Lung microvascular endothelial cell (primary cell): ENCODE data around the gene ZNF423. TPM values are rescaled to one million over a fixed set of nuclear protein-coding genes. Genes with fewer than 3 reads are reported as not detected.

ENCODE experiments used
- DNase-seq, 2 donors: peaks; one replicate each; pipeline versions ENCODE4 v3.0.0 to v3.0.0-alpha.2; 2010; ENCODE audit warnings: low read depth in 2 of 2
- total RNA-seq: library from RNA; depleted of rRNA; stranded (reverse); fragments of >200 nt; gene quantifications from 2 replicates; pipeline ENCODE4 v1.2.1, GENCODE V29; 2014

Gene ZNF423
- total RNA-seq, 1 donor from 2014 or later, result 6.5 TPM

DNA sequence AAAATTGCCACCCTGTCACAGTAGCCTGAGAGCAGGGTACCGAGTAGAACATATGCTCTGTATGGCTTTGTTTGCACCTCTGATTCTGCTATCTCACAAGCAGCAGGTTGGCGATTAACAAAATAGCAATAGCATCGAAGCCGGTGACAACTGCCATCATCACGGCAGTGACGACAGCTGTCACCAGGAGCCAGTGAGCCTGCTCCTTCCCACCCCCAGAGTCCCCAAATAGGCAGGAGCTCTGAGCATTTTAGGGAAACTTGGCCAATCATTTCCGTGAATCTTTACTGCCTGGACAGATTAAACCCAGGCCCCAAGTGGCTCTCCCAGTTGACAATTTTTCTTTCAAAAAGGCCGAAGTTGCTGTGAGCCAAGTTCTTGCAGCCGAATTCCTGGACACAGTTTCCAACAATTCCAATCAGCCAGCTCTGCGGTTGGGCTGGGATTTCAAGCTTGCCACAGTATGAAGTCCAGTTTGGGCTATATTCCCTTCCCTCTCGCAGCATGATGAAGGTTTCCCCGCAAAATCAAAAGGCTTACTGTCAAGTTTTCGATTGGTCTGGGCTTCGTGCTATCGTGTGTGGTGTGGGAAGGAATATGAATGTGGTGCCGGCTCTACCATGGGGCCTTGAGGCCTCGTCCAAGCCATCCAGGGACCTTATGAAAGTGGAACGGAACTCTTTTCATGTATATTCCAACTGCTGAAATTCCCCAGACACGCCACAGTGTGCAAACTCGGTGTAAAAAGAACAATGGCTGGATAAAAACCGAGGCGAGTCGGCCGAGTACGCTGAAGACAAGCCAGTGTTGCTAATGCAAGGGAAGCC, 295.7 kb downstream of the ZNF423 start:
- DNase-seq, result no peak

DNA sequence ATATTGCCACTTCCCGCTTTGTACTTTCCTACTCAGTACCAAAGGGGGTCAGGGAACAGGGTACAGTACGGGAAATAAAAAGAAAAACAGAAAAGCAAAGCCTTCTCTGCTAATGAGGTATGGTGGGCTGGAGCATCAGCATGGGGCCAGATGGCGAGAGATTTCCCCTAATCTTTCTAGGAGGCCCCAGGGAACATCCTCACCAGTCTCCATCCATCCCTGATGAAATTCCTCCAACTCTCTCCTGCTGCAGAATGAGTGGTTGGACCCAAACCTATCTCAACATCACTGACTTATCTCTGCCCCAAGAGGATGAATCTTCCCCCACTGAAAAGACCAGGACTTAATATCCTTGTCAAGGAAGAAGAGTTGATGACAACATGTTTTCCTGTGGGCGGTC, 296.7 kb downstream of the ZNF423 start:
- no peak for DNase-seq

DNA sequence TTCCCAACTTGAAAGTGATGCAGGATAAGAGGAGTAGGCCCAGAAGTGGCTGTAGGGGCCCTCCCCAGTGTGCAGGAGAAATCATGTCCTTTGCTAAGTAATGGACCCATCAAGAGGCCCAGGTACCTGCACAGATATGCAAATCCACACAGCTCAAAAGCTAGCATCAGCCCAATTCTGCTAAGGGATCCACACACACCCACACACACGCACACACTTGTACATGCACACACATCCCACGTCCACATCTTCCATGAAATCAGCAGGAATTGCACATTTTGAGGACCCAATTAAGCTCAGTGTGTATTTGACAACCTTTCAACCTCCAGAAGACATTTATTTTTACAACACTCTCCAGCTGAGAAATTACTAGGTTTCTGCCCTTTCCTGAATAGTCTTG, 297.5 kb downstream of the ZNF423 start:
- DNase-seq, result no peak

DNA sequence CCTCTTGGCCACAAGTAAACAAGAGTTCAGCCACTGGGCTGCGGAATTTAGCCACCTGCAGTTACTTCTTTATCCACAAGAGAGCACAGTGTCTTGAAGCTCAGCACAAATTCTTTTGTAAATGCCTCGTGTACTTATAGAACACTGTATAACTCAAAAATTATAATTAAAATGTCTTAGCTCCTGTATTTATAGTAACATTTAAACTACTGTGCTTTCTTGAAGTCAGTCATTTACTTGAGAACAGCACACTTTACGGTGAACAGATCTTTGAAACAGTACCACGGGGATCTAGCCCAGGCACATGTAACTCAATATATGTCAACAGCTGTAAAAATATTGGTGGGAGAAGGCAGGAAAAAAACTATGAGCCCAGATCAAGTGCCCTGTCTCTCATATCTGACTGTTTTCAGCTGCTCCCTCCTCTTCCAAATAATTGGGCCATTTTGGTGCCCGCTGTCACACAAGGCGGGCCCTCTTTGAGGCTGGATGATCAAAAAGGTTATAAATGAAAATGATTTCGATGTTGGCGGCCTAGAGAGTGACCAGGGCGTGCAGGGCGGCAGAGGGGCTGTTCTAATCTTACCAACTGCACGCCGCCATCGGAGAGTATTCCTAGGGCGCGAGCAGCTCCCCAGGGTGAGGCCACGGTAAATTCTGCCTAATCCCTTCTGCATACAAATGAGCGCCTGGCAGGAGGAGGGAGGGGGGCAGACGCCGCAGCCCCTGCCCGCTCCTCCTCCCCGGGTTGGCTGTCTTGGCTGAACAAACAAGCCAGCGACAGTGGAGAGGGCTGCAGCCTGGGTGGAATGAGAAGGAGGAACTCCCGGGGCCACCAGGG, 299.1 kb downstream of the ZNF423 start:
- peak; percentile 29 to 41 for DNase-seq

DNA sequence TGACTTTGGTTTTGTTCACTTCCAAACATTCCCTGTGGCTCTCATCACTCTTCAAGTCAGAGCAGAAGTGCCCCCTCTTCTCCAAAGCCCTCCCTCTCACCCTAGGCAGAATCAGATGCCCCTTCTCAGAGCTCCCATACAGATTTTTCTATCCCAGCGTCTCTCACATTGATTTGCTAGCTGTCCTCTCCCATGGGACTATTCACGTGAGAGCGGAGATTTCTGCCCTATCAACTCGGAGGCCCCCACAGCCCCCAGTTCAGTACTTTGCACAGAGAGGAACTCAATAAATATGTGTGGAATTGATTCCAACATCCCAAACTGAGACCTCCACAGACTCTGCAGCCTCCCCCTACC, 299.7 kb downstream of the ZNF423 start:
- no peak for DNase-seq

DNA sequence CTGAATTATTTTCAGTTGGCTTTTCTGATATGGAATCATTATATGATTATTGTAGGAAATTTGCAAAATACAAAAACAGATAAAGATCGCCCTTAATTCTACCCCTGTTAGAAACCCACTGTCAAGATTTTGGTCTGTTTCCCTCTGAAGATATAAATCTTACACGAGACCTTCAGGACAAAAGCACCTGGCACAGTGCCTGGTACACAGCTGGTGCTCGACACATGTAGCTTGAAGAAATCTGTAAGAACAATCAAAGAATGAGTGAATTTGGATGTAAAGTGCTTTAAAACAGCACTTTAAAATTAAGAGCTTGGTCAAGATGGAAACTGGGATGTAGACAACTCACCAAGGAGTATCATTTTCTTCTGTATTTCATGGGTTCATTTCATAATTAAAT, 301.2 kb downstream of the ZNF423 start:
- no peak for DNase-seq

DNA sequence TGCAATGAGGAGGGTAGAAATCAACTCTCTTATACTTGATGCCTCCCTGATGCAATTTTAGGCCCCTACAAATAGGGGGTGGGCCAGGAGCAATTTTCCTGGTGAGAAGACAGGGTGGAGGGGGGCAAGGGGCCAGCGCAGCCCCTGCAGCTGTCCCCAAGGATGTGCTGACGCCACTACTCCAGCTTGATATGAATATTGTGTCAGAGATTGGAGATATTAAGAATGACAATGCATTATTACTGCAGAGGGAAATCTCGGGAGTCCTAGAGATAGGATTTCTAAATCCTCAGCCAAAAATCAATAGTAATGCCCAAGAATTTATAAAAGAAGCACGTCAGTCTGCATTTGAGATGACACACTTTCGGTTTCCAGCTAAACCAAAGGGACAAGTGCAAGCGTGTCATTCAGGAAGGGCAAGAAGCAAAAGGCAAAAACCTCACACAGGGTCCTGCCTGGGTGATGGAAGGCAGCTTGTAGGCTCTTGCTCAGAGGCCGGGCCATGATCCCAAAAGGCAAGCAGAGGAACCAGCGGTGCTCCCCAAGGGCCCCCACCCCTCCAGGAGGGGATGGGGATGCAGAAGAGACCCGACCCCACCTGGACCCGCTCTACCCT, 303.5 kb downstream of the ZNF423 start:
- DNase-seq, result no peak

DNA sequence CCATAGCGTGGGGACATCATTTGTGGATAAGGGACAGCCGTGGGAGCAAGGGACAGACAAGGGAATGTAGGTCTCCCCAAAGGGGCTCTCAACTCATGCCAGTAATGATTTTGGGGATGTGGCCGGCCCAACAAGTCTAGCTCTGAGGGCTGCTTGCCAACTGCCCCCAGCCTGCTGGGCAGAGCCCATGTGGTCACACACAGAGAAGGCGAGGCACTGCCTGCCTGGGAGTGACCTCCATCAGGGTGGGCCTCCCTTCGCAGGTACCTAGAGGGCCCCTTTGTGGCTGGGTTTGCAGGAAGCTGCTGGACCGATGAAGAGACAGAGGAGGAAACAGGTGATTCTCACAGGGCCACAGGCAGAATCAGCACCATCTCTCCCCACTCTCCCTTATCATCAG, 305.2 kb downstream of the ZNF423 start:
- no peak for DNase-seq

DNA sequence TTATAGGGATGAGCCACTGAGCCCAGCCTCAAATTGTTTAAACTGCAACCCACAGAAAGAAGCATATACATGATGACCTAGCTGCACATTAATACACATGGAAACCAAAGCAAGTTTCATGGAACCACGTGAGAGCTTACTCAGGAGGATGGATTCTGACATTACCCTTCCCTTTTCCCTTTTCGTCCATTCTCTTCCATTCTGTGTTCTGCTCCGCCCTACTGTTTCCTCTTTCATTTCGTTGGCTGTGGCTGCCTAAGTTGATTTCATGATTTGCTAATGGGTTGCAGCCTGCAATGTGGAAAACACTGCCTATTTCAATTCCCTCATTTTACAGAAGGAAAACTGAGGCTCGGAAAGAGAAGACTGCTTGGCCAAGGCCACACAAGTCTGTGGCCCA, 305.8 kb downstream of the ZNF423 start:
- no peak for DNase-seq

DNA sequence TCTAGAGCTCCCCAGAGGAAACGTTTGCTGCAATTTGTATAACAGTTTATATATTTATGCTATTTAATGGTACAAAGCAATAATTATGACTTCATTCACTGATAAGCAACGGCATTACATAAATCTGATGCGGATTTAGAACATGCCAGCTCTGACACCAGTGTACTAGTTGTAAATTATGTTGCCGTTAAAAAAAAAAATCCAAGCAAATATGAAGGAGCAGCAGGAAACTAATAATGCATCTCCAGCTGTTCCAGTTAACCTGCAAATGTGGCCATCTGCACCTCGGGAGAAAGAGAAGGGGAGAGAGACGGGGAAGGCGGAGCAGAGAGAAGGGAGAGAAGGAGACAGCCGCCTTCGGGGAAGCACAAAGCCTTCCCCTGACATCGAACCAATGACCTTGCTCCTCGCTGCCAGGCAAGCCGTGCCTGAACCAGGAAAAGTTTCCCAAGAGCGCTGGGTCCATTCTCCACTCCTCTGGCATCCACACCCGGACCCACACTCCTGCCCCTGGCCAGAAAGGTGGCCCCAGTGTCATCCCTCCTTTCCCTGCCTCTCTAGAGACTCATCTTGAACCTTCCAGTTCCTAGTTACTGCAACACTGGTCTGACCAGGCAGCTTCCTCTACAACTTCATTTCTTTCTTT, 307.5 kb downstream of the ZNF423 start:
- DNase-seq, result no peak

DNA sequence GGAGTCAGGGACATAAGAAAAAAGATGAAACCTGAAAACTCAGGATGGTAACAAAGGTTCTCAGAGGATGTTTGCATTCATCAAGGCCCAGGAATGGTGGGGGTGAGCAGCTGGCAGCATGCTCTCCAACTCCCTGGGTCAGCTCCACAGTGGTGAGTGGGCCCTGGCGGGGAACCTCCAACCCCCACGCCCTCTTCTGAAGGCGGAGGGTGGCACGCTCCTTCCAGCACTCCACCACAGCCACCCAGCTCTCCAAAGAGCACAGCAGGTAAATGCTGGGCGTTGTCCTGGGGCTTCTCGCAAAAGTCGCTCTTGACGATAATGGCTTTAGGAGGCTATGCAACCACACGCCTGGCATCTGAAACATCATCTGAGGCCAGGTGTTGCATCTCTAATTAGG, 308.5 kb downstream of the ZNF423 start:
- DNase-seq, result no peak

DNA sequence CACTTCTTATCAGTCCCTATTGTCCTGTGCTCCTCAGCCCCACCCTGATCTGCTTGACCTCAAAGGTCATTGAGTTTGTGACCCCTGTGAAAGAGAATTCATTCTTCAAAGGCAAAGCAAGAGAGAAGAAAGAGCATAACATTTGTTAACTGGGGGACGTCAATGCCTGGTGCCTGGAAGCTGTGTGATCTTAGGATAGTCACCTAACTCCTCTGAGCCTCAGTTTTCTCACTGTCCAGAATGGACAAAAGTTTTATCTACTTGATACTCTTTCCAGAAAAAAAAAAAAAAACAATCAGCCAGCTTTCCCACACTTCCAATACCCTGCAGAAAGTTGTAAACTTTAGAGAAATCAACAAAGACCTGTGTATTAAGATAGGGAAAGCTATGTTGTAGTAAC, 309.2 kb downstream of the ZNF423 start:
- DNase-seq, result no peak

DNA sequence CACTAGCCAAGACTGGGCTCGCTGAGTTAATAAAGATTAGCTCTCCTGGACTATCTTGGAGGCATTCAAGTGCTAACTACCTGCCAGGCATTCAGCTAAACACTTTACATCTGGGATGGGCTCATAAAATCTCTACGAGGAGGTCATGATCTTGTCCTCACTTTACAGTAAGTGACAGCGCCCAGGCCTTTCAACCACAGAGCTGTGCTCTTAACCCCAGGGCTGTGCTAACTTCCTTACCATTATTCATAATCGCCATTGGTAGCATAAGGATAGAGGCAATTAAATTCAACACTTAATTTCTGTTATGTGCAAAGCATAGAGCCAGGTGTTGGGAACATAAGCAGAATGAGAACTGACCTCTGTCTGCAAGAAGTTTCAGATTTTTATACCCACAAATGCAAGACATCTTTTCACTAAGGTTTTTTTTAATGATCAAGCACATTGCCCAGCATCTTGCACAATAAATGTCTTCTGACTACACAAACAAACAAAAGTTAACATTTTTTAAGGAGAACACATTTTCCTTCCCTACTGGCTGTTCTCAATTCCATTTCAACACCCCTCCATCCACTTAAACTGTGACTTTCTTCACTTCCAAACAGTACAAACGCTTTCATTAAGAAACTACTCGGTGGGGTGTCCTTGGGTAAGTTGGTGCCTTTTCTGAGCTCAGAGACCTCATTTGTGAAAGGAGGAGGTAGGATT, 310.0 kb downstream of the ZNF423 start:
- DNase-seq, result no peak

DNA sequence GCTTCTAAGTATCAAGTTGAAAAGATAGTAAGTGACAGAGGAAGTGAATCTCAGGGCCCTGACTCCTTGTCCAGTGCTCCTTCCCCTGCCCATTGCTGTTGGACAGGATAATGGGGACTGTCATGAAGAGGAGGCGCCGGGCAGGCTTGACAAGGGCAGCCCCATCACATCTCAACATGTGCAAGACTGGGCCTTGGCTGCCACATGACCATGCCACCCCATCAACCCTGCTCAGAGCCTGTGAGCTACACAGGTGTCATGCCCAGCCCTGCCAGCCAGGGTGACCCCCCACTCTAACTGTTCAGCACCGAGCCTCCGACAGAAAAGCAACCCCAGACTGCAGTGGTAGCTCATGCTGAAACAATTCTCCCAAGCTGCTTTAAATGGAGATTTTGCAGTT, 310.7 kb downstream of the ZNF423 start:
- no peak for DNase-seq

DNA sequence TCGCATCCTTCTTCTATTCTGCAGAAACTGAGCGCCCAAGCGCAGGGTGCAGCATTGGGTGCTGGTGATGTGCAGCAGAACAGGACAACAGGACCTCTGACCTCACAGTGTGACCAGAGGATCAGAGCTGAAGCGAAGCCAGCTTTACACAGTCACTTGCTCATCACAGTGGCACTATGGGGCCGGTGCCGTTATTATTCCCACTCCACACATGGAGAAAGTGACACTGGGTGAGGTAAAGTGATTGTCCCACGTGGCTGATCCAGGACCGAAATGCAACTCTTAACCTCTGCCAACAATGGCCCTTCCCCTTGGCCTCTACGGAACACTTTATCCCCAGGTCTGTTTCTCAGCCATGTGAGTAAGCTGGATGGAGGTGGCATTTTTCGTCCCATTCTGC, 311.1 kb downstream of the ZNF423 start:
- no peak for DNase-seq

DNA sequence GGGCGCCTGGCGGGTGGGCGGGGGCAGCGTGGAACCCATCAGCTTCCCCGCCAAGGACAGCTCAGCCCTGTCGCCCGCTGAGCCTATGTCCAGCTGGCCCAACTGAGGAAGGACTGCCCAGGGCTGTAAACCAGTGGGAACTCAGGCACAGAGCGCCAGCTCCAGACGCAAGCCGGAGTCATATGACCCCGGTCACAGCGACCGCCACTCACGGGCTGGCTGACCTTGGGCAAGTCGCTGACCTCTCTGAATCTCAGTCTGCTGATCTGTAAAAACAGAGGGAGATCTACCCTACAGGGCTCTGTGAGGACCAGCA, 312.3 kb downstream of the ZNF423 start:
- no peak for DNase-seq

DNA sequence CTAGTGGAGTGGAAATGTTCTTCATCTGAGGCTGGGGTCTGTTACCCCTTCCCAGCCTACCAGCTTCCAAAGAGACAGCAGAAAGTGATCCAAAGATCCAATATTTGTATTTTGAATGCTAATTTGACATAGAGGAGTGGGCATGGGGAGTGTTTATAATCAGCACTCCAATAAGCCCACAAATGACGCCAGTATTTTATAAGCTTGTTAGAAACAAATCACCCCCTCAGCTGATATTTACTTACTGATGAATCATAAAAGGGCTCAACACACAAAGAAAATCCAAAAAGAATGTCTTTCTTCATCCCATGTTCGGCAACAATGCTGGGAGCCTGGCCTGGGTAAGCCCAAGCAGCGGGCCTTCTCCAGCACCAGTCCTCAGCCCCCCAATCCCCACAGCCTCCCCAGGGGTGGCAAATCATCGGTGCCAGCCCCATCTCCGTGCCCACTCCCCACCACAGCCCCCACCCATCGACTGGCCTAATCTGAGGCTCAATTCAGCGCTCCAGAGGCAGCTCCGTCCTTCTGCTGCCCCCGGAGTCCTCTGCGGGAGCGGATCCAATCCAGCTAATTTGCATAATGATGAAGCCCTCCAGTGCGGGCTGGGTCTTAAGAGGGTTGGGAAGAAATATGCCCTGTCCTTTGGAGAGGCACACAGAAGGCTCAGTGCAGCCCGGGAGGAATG, 312.8 kb downstream of the ZNF423 start:
- DNase-seq, result no peak

DNA sequence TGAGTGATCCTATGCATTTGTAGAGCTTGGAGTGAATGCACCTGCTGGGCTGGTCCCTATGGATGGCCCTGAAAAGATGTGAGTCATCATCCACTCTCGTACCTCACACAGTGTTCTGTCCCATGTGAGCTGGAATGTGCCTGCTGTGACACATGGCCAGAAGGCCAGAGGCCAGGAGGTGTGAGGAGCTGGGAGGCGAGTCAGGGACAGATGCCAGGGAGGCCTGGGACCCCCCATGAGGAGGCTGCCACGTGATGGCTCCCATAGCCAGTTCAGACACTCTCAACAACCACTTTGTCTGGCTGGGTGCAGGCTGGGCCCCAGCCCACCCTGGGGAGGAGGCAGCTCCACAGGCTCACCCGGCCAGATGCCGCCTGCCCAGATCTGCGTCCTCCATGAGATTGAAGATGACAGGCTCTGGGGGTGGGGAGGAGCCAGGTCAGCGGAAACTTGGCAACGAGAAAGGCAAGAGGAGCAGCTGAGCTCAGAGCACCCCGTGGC, 313.5 kb downstream of the ZNF423 start:
- no peak for DNase-seq

DNA sequence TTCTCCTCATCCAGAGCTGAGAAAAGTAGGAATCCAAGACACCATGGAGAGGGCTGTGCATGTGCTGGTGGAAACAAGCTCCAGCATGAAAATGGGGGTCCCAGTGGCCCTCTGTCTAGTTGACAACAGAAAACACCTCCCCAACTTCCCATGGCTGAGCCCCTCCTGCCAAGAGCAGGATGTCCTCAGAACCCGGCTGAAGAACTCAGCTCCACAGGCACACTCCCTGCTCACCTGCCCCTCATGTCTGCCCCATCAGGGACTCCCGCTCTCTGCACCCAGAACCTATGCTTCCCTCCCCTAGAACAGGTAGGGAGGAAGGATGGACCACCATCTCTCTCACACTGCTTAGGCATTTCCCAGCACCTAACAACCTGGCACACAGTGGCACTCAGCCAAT, 315.1 kb downstream of the ZNF423 start:
- DNase-seq, result no peak

DNA sequence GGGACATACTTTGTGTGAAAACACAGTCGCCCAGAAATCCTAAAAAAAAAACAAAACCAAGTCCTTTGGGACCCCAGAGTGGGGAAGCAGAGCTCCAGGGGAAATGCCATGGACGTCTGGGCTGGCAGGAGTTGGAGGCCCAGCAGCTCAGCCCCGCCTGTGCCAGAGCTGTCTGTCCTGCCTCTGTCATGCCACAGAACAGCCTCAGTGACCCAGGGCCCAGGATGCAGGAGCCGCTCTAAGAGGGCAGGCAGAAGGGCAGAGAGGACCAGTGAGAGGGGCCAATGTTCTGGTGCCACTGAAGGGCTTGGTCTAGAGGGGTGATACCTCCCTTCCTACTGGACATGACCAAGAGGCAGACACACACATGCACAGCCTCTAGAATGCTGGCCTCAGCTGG, 316.2 kb downstream of the ZNF423 start:
- no peak for DNase-seq

DNA sequence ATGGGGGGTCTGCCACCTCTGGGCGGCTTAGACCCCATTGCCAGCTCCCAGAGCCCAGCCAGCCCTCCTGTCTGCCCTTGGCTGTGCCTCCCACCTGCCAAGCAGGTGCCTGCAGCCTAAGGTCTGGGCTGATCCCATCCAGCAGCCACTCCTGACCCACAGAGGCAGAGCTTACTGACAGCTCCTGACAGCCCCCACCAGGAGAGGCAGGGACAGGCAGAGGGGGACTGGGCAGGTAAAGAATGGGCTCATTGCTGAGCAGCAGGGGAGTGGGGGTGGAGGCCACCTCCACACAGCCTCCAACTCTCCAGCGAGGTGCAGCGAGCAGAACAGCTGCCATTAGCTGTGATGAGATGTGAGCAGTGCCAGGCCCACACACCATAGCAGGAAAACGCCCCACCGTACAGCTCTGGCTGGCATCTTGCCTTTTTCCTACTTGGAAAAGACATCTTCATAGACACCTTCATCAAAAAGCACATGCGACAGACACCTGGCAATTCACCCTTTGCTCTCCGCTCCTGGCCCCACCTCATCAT, 317.9 kb downstream of the ZNF423 start:
- no peak for DNase-seq
